Fibroblast of upper back skin (primary cell): Measurements from ENCODE around the gene TMEM107.

ENCODE experiments used
- DNase-seq: peaks from one replicate; pipeline ENCODE4 v3.0.0-alpha.2; 2013

The TMEM107 gene

GRCh38 chr17:8161289-8162232 lies 14.6 kb downstream of the TMEM107 start:
- DNase-seq, result no peak

GRCh38 chr17:8160741-8161221 lies 15.4 kb downstream of the TMEM107 start:
- no peak for DNase-seq

- DNase-seq, result no peak
Observed at GRCh38 chr17:8160224-8160577, 16.0 kb downstream of the TMEM107 start.

- DNase-seq, result no peak
Observed at GRCh38 chr17:8159459-8160223, 16.5 kb downstream of the TMEM107 start.

GRCh38 chr17:8159032-8159400 lies 17.2 kb downstream of the TMEM107 start:
- no peak for DNase-seq

- peak; percentile 80 for DNase-seq
Observed at GRCh38 chr17:8158267-8159031, 17.7 kb downstream of the TMEM107 start.

GRCh38 chr17:8156246-8156992 lies 19.8 kb downstream of the TMEM107 start:
- DNase-seq, result peak; percentile 100

GRCh38 chr17:8155996-8156245 lies 20.3 kb downstream of the TMEM107 start:
- DNase-seq, result no peak

- DNase-seq, result no peak
Observed at GRCh38 chr17:8155231-8155995, 20.8 kb downstream of the TMEM107 start.

GRCh38 chr17:8154608-8155155 lies 21.5 kb downstream of the TMEM107 start:
- no peak for DNase-seq

- peak; percentile 98 for DNase-seq
Observed at GRCh38 chr17:8153957-8154607, 22.1 kb downstream of the TMEM107 start.

GRCh38 chr17:8153525-8153956 lies 22.6 kb downstream of the TMEM107 start:
- DNase-seq, result peak; percentile 97

GRCh38 chr17:8153031-8153451 lies 23.1 kb downstream of the TMEM107 start:
- no peak for DNase-seq

GRCh38 chr17:8152112-8152775 lies 23.9 kb downstream of the TMEM107 start, which contains the start of gene PER1:
Gene PER1 (minus strand): TSS chr17:8152404. CDS start chr17:8150706, 1,698 bp downstream.
- DNase-seq, result peak; percentile 91

- DNase-seq, result peak; percentile 60
Observed at GRCh38 chr17:8151641-8152111, 24.5 kb downstream of the TMEM107 start.

GRCh38 chr17:8151120-8151640 lies 25.0 kb downstream of the TMEM107 start:
- DNase-seq, result peak; percentile 85

- no peak for DNase-seq
Observed at GRCh38 chr17:8150194-8151119, 25.7 kb downstream of the TMEM107 start.

GRCh38 chr17:8149419-8150193 lies 26.6 kb downstream of the TMEM107 start:
- DNase-seq, result no peak
